Right lobe of liver (tissue), 6 donors: ENCODE measurements around the gene TTC8. TPM values are rescaled to one million over a fixed set of nuclear protein-coding genes. Genes with fewer than 3 reads are reported as not detected.

Experiments used
- ATAC-seq, 4 donors: fragments of 200-7000 bp; cut with Tn5 transposase; one replicate each; pipeline ENCODE4 v1.9.1; 2020; ENCODE audit warnings: mild to moderate bottlenecking in 4 of 4, moderate library complexity in 4 of 4
- DNase-seq, 3 donors: peaks; one replicate each; pipeline ENCODE4 v3.0.0-alpha.2; 2020
- H3K27ac ChIP-seq, 3 donors: fragments of 200-600 bp; one replicate each; pipeline ENCODE4 v1.8.0; 2022
- H3K27me3 ChIP-seq, 2 donors: fragments of 200-600 bp; one replicate each; pipeline ENCODE4 v1.8.0; 2022
- H3K36me3 ChIP-seq, 4 donors: fragments of 200-600 bp; sonication (generic) in 1 of 4; one replicate each; pipeline versions ENCODE4 v1.5.1 to v1.8.0; 2017 to 2022; ENCODE audit warnings: control low read depth in 1 of 4
- H3K4me1 ChIP-seq, 4 donors: fragments of 200-600 bp; sonication (generic) in 1 of 4; one replicate each; pipeline versions ENCODE4 v1.5.1 to v1.8.0; 2017 to 2022; ENCODE audit warnings: control low read depth in 1 of 4
- H3K4me3 ChIP-seq, 3 donors: fragments of 200-600 bp; one replicate each; pipeline ENCODE4 v1.8.0; 2022
- H3K9me3 ChIP-seq, 4 donors: fragments of 200-600 bp; sonication (generic) in 1 of 4; one replicate each; pipeline versions ENCODE4 v1.5.1 to v1.8.0; 2017 to 2022; ENCODE audit warnings: control low read depth in 1 of 4
- CTCF ChIP-seq, 4 donors: fragments of 200-600 bp in 3 of 4; fragments of 450-650 bp in 1 of 4; IDR thresholded peaks; one replicate each; pipeline versions ENCODE4 v1.5.1 to v1.8.0; 2016 to 2022; ENCODE audit warnings: antibody characterized with exemption in 4 of 4, mild to moderate bottlenecking in 2 of 4
- POLR2A ChIP-seq: fragments of 450-650 bp; IDR thresholded peaks from one replicate; pipeline ENCODE4 v1.6.1; 2017; ENCODE audit warnings: antibody characterized with exemption, mild to moderate bottlenecking
- WGBS: methylation state at CpG from one replicate; pipeline ENCODE4 v1.1.6; 2018; ENCODE audit warnings: low coverage, low lambda C conversion rate; ENCODE audit not compliant: insufficient coverage; ENCODE audit errors: missing lambda C conversion rate; 5-methylcytosine and 5-hydroxymethylcytosine counted together
- intact Hi-C, 2 donors: fragments of 100-400 bp; cut with DNase I; formaldehyde crosslinking; loops; one replicate each; pipeline versions ENCODE4 v1.11.2 to v1.14.1; 2022
- total RNA-seq, 6 experiments: library from RNA; depleted of rRNA in 2 of 6; stranded (reverse); fragments of >200 nt in 2 of 6; fragmentation: NEBNext Ultra II Directional in 3 of 6; extraction: Animal tissue kit (Norgen Biotek cat#: 25700) in 3 of 6; gene quantifications; one replicate each; pipeline versions ENCODE4 v1.1.0 to v1.2.4, GENCODE V29; 2016 to 2023
- donor health status: DM: no; HTN: yes; CAD: no.
- donor health status: DM: no; HTN: no; CAD: no.
- donor health status: DM: no; HTN: no; CAD: no.
- donor health status: DM: no; HTN: yes; CAD: no.
- donor health status: DM: no; HTN: yes; CAD: no.

The TTC8 gene
- total RNA-seq, 6 experiments from 2014 or later = 6.9 to 25.0 (median 11.1) TPM

GRCh38 chr14:88882236-88882635 lies 57.8 kb downstream of the TTC8 start:
- Histone ChIP-seq H3K4me1 (no peaks in the 10 kb centered on the region), H3K4me3 (no peak overlapping the region), H3K9me3 (no peaks in the 10 kb centered on the region), H3K36me3 (peaks cover 0 to 9% (median 0%) of the 10 kb centered on the region in 4 donors), H3K27me3 (no peaks in the 10 kb centered on the region), H3K27ac (no peak overlapping the region)
- no peak for TF ChIP-seq POLR2A
- TF ChIP-seq CTCF (IDR thresholded peaks at IDR 0.05) = no peak
- no peak for DNase-seq
- intact Hi-C loops = no loop called here
- no peak for ATAC-seq
- 75% methylated on average over 1 of the region's 1 CpG for WGBS

GRCh38 chr14:88895116-88895515 lies 70.7 kb downstream of the TTC8 start:
- TF ChIP-seq POLR2A = no peak
- TF ChIP-seq CTCF (IDR thresholded peaks at IDR 0.05) = no peak
- Histone ChIP-seq H3K27ac (no peak overlapping the region), H3K4me1 (no peaks in the 10 kb centered on the region), H3K9me3 (no peaks in the 10 kb centered on the region), H3K27me3 (no peaks in the 10 kb centered on the region), H3K36me3 (no peaks in the 10 kb centered on the region), H3K4me3 (no peak overlapping the region)
- DNase-seq (no peak), ATAC-seq (no peak)
- intact Hi-C loops = no loop called here
- 90% methylated on average over 4 of the region's 4 CpGs for WGBS

- Histone ChIP-seq H3K9me3 (no peaks in the 10 kb centered on the region), H3K27me3 (no peaks in the 10 kb centered on the region), H3K27ac (no peak overlapping the region), H3K36me3 (no peaks in the 10 kb centered on the region), H3K4me3 (no peak overlapping the region), H3K4me1 (no peaks in the 10 kb centered on the region)
- ATAC-seq (no peak), DNase-seq (no peak)
- intact Hi-C loops = no loop called here
- 68% methylated on average over 4 of the region's 4 CpGs for WGBS
- TF ChIP-seq POLR2A = no peak
Observed at GRCh38 chr14:88901189-88901588, 76.7 kb downstream of the TTC8 start.

GRCh38 chr14:88901991-88902390 lies 77.5 kb downstream of the TTC8 start:
- Histone ChIP-seq H3K27me3 (no peaks in the 10 kb centered on the region), H3K27ac (no peak overlapping the region), H3K9me3 (no peaks in the 10 kb centered on the region), H3K4me3 (no peak overlapping the region), H3K36me3 (no peaks in the 10 kb centered on the region), H3K4me1 (no peaks in the 10 kb centered on the region)
- TF ChIP-seq CTCF (IDR thresholded peaks at IDR 0.05) (no peak), POLR2A (no peak)
- no peak for DNase-seq
- intact Hi-C loops = no loop called here
- no peak for ATAC-seq
- 37% methylated on average over 2 of the region's 3 CpGs for WGBS

GRCh38 chr14:88902850-88903249 lies 78.4 kb downstream of the TTC8 start:
- no peak for DNase-seq
- no peak overlapping the region for H3K4me3 ChIP-seq
- H3K27me3 ChIP-seq = no peaks in the 10 kb centered on the region
- intact Hi-C loops = no loop called here
- no CpG with 5 or more reads among the region's 1 CpG for WGBS
- no peaks in the 10 kb centered on the region for H3K9me3 ChIP-seq
- H3K4me1 ChIP-seq = no peaks in the 10 kb centered on the region
- H3K36me3 ChIP-seq = no peaks in the 10 kb centered on the region
- H3K27ac ChIP-seq = no peak overlapping the region
- TF ChIP-seq CTCF (IDR thresholded peaks at IDR 0.05) = no peak
- TF ChIP-seq POLR2A = no peak
- no peak for ATAC-seq
